Measurements from ENCODE around the gene UGT8.

DNA sequence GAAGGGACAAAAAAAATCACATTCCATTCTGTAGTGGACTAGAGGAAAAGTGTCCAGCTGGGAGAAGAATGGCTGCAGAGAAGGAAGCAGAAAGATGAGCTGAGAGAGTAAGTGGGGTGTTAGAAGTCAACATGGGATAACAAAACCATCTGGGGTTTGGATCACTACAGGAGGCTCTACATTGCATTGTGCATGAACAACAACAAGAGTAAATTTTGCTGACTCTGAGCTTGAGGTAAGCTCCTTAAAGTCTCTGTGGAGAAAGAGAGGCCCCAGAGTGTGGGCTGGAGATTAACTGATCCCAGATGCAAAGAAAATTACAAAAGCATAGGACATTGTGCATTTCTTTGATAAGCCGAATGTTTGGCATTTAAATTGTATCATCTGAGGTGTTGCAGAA lies 128.9 kb downstream of the UGT8 start:
- TF ChIP-seq, protein P1, sequence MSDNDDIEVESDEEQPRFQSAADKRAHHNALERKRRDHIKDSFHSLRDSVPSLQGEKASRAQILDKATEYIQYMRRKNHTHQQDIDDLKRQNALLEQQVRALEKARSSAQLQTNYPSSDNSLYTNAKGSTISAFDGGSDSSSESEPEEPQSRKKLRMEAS (IDR thresholded peaks at IDR 0.05) = no peak
- no peak for TF ChIP-seq POLR2AphosphoS5 (IDR thresholded peaks at IDR 0.05; ENCODE audit: low read depth, low read length)

Measured in HCT116 (cell line).